ENCODE data around the gene GNB5.

GNB5 gene

DNA sequence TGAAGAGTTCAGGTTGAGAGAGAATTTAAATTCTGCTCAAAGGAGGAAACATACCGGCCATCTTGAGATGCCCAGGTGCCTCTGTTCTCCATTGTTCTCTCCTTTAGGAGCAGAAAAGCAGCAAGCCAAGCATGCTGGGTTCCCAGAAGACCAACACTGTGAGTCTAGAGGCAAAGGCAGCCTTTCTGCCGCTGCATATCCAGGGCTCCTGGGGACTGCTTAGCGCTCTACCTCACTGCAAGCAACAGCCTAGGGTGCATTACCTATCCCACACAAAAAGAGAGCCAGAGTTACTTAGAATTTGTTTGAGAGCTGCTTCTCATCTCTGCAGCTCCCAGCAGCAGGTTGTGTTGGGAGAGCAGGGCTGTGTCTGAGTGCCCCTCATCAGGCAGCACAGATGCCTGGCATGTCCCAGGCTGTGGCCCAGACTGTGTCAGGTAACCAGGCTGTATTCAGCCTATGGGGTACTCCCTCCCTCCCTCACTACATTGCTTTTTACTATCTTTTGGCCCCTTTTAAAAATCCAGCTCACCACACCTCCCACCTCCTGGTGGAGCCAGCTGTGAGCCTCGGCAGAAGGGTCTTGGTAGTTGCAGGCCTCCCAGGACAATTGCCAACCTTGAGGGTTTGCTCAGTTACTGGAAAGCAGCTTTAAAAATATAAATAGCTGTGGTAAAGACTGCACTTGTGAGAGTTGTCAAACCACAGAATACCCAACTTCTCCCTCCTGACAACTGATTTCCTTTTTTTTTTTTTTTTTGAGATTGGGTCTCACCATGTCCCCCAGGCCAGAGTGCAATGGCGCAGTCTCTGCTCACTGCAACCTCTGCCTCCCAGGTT, 108.8 kb downstream of the GNB5 start:
- DNase-seq = no peak
- no peaks in the 10 kb centered on the region for H3K36me3 ChIP-seq
- peaks cover 0 to 8% (median 0%) of the 10 kb centered on the region in 3 donors for H3K9me3 ChIP-seq
- intact Hi-C loops (cut with DNase I; ENCODE audit: low total_unique reads) = no loop called here
- H3K27ac ChIP-seq = no peak overlapping the region
- H3K27me3 ChIP-seq = no peaks in the 10 kb centered on the region
- no peak overlapping the region for H3K4me3 ChIP-seq
- TF ChIP-seq CTCF (IDR thresholded peaks at IDR 0.05) = no peak
- no peaks in the 10 kb centered on the region for H3K4me1 ChIP-seq

DNA sequence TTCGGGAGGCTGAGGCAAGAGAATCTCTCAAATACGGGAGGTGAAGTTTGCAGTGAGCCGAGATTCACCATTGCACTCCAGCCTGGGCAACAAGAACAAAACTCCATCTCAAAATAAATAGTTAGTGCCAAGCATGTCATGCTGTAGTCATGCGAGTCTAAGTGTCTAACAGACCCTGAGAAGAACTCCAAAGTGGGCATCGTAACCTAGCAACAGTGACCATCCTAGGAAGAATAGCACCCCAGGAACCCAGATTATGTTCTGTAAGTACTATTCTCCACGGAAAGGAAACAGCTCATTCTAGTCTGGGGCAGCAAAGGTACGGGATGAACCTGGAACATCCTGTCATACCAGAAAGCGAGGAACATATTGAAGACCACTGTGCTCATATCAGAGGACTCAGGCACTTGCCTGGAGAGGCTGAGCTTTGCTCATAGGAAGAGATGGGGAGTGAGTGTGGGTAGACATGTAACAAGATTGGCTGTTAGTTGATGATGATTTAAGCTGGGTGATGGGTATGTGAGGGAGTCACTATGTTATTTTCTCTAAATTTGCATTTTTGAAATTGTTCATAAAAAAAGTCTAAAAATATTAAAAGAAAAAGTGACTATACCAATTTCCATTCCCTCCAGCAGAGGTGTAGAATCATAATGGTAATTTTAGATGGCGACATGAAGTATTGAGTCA, 110.3 kb downstream of the GNB5 start:
- no peaks in the 10 kb centered on the region for H3K4me1 ChIP-seq
- no peak overlapping the region for H3K4me3 ChIP-seq
- no peaks in the 10 kb centered on the region for H3K9me3 ChIP-seq
- DNase-seq = no peak
- intact Hi-C loops (cut with DNase I; ENCODE audit: low total_unique reads) = no loop called here
- no peaks in the 10 kb centered on the region for H3K36me3 ChIP-seq
- H3K27ac ChIP-seq = no peak overlapping the region
- no peaks in the 10 kb centered on the region for H3K27me3 ChIP-seq
- TF ChIP-seq CTCF (IDR thresholded peaks at IDR 0.05) = no peak

DNA sequence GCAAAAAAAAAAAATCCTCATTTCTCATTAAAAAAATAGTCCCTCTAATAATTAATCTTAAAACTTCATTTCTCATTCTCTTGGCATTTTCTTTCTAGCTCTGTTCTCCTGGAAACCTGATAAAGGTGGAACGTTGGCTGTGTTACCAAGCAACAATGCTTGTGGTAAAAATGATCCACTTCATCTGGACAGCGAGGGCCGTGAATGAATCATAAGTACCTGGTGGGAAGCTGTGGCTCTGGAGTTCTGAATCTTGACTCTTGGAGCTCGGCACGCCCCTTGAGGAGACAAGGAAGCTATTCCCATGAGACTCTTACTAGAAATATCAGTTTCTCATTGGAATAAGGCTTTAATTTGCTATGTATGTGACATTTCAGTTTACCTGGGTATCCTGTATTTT, 111.2 kb downstream of the GNB5 start:
- no peaks in the 10 kb centered on the region for H3K27me3 ChIP-seq
- H3K4me1 ChIP-seq = no peaks in the 10 kb centered on the region
- no peak overlapping the region for H3K4me3 ChIP-seq
- intact Hi-C loops (cut with DNase I; ENCODE audit: low total_unique reads) = no loop called here
- H3K36me3 ChIP-seq = no peaks in the 10 kb centered on the region
- DNase-seq = no peak
- H3K27ac ChIP-seq = no peak overlapping the region
- TF ChIP-seq CTCF (IDR thresholded peaks at IDR 0.05) = no peak
- no peaks in the 10 kb centered on the region for H3K9me3 ChIP-seq

DNA sequence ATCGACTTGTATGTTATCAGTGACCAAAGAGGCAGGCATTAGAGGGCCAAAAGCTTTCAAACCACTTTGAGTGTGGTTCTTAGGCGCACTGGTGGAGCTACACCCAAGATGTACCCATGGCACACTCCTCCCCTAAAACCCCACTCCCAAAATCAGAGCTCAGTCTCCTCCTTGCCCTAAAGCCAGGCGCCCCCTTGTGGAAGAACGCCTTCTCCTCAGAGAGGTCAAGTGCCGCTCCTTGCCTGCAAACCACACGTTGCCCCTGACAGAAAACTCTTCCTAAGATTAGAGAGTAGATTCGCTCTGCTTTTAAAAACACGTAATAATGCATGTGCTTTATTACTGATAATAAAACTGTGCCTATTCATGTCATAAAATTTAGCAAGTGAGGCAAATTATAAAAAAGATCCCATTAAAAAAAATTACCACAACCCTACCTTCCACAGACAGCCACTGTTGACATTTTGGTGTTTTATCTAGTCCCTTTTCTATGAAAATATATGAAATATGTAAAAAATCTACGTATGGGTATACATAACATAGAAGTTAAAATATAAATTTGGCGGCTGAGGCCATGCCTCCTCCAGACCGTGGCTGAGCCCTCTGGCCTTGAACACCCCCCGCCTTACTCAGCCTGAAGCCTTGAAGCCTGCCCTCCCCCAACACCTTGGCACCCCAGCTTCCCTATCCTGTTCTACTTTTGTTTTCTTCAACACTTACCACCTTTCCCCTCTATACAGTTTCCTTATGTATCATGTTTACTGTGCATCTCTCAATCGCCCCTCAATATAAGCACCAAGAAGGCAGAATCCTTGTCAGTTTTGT, 112.1 kb downstream of the GNB5 start:
- intact Hi-C loops (cut with DNase I; ENCODE audit: low total_unique reads) = loop anchor here (5.0 to 10.0 kb wide), 2 partner anchors 56 to 107 kb away; partner anchors contain the start of gene LEO1
- DNase-seq = peak; percentile 78 to 81
- H3K36me3 ChIP-seq = no peaks in the 10 kb centered on the region
- H3K9me3 ChIP-seq = no peaks in the 10 kb centered on the region
- H3K4me1 ChIP-seq = no peaks in the 10 kb centered on the region
- peak; percentile 66 to 68 for TF ChIP-seq CTCF (IDR thresholded peaks at IDR 0.05)
- no peak overlapping the region for H3K4me3 ChIP-seq
- no peak overlapping the region for H3K27ac ChIP-seq
- H3K27me3 ChIP-seq = no peaks in the 10 kb centered on the region

DNA sequence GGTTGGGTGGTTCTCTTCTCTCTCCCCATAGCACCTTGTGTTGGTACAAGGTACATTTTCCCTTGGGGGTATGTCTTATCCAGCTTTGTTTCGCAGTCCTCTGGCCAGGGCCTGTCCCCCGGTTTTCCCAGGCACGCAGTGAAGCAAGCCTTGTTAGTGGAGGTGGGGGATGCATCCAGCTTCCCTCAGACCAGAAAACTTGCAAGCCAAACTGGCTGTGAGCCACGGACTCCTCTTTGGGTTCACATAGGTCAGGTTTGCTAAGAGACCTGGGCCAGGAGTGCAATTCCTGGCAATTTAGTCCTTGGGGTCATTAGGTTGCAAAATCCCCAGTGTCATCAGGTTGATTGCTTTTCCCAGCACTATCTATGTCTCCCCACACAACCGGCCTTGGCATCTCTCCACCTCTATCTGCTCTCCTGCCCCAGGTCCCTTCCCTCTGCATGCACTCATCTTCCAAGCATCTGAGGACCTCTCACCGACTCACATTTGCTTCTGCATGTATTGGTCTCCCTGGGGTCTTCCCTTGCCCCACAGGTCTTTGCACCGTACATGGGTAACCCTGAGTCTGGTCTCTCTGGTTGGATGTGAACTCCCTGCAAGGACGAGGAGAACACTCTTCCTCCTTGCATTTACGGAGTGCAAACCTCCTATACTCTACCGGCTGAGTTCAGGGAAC, 112.9 kb downstream of the GNB5 start:
- H3K36me3 ChIP-seq = no peaks in the 10 kb centered on the region
- no peaks in the 10 kb centered on the region for H3K4me1 ChIP-seq
- TF ChIP-seq CTCF (IDR thresholded peaks at IDR 0.05) = no peak
- H3K9me3 ChIP-seq = no peaks in the 10 kb centered on the region
- no peak for DNase-seq
- no peak overlapping the region for H3K4me3 ChIP-seq
- H3K27me3 ChIP-seq = no peaks in the 10 kb centered on the region
- no peak overlapping the region for H3K27ac ChIP-seq
- intact Hi-C loops (cut with DNase I; ENCODE audit: low total_unique reads) = loop anchor here (5.0 to 10.0 kb wide), 2 partner anchors 56 to 106 kb away; partner anchors contain the start of gene LEO1
